Muscle layer of colon (tissue), 2 donors: ENCODE results near the gene ABLIM2.

Experiments used
- H3K27ac ChIP-seq: one replicate; pipeline ENCODE4 v1.7.0; 2013; ENCODE audit warnings: low read depth, mild to moderate bottlenecking, low read length, moderate library complexity
- H3K27me3 ChIP-seq, 2 donors: one replicate each; pipeline ENCODE4 v1.7.0; 2013; ENCODE audit warnings: low read length in 2 of 2, mild to moderate bottlenecking in 2 of 2; ENCODE audit not compliant: insufficient read depth in 2 of 2, control insufficient read depth in 1 of 2
- H3K36me3 ChIP-seq: one replicate; pipeline ENCODE4 v1.7.0; 2013; ENCODE audit warnings: mild to moderate bottlenecking, low read length; ENCODE audit not compliant: insufficient read depth
- H3K4me1 ChIP-seq: one replicate; pipeline ENCODE4 v1.7.0; 2013; ENCODE audit warnings: mild to moderate bottlenecking, low read length; ENCODE audit not compliant: insufficient read depth
- H3K4me3 ChIP-seq, 2 donors: one replicate each; pipeline ENCODE4 v1.7.0; 2013; ENCODE audit warnings: low read length in 2 of 2, low read depth in 1 of 2, mild to moderate bottlenecking in 1 of 2, moderate library complexity in 1 of 2
- H3K9ac ChIP-seq: one replicate; pipeline ENCODE4 v1.7.0; 2013; ENCODE audit warnings: low read length
- H3K9me3 ChIP-seq: one replicate; pipeline ENCODE4 v1.7.0; 2013; ENCODE audit warnings: mild to moderate bottlenecking, low read length
- donor health status: abdominal sarcoma.
- donor health status: Adenocarcinoma of cecum.

Gene ABLIM2

GRCh38 chr4:8131826-8132225, 26.8 kb downstream of the ABLIM2 start:
- Histone ChIP-seq H3K27me3 (no peaks in the 10 kb centered on the region), H3K27ac (no peak overlapping the region), H3K9me3 (no peaks in the 10 kb centered on the region), H3K4me1 (no peaks in the 10 kb centered on the region), H3K9ac (no peak overlapping the region), H3K36me3 (no peaks in the 10 kb centered on the region), H3K4me3 (no peak overlapping the region)

GRCh38 chr4:8131210-8131609, 27.4 kb downstream of the ABLIM2 start:
- no peak overlapping the region for H3K9ac ChIP-seq
- no peak overlapping the region for H3K27ac ChIP-seq
- no peaks in the 10 kb centered on the region for H3K4me1 ChIP-seq
- H3K4me3 ChIP-seq = no peak overlapping the region
- H3K36me3 ChIP-seq = no peaks in the 10 kb centered on the region
- H3K9me3 ChIP-seq = no peaks in the 10 kb centered on the region
- H3K27me3 ChIP-seq = no peaks in the 10 kb centered on the region

GRCh38 chr4:8130346-8131066, 28.1 kb downstream of the ABLIM2 start:
- Histone ChIP-seq H3K9me3 (no peaks in the 10 kb centered on the region), H3K27ac (no peak overlapping the region), H3K4me3 (no peak overlapping the region), H3K4me1 (no peaks in the 10 kb centered on the region), H3K9ac (no peak overlapping the region), H3K27me3 (no peaks in the 10 kb centered on the region), H3K36me3 (no peaks in the 10 kb centered on the region)

GRCh38 chr4:8129785-8130184, 28.8 kb downstream of the ABLIM2 start:
- H3K27me3 ChIP-seq = no peaks in the 10 kb centered on the region
- H3K27ac ChIP-seq = no peak overlapping the region
- H3K36me3 ChIP-seq = no peaks in the 10 kb centered on the region
- no peaks in the 10 kb centered on the region for H3K4me1 ChIP-seq
- no peak overlapping the region for H3K9ac ChIP-seq
- no peaks in the 10 kb centered on the region for H3K9me3 ChIP-seq
- H3K4me3 ChIP-seq = no peak overlapping the region

- H3K9ac ChIP-seq = no peak overlapping the region
- H3K27ac ChIP-seq = no peak overlapping the region
- H3K27me3 ChIP-seq = no peaks in the 10 kb centered on the region
- H3K4me1 ChIP-seq = no peaks in the 10 kb centered on the region
- no peaks in the 10 kb centered on the region for H3K9me3 ChIP-seq
- no peaks in the 10 kb centered on the region for H3K36me3 ChIP-seq
- H3K4me3 ChIP-seq = no peak overlapping the region
Observed at GRCh38 chr4:8129136-8129535, 29.5 kb downstream of the ABLIM2 start.

GRCh38 chr4:8128100-8128856, 30.3 kb downstream of the ABLIM2 start:
- H3K4me3 ChIP-seq = no peak overlapping the region
- no peak overlapping the region for H3K27ac ChIP-seq
- H3K9me3 ChIP-seq = no peaks in the 10 kb centered on the region
- H3K27me3 ChIP-seq = no peaks in the 10 kb centered on the region
- H3K9ac ChIP-seq = no peak overlapping the region
- H3K36me3 ChIP-seq = no peaks in the 10 kb centered on the region
- H3K4me1 ChIP-seq = no peaks in the 10 kb centered on the region

- no peak overlapping the region for H3K27ac ChIP-seq
- H3K4me1 ChIP-seq = no peaks in the 10 kb centered on the region
- H3K27me3 ChIP-seq = no peaks in the 10 kb centered on the region
- H3K9ac ChIP-seq = no peak overlapping the region
- no peaks in the 10 kb centered on the region for H3K9me3 ChIP-seq
- H3K36me3 ChIP-seq = no peaks in the 10 kb centered on the region
- H3K4me3 ChIP-seq = no peak overlapping the region
Observed at GRCh38 chr4:8127051-8127826, 31.4 kb downstream of the ABLIM2 start.

GRCh38 chr4:8126523-8126922, 32.1 kb downstream of the ABLIM2 start:
- H3K27me3 ChIP-seq = no peaks in the 10 kb centered on the region
- no peak overlapping the region for H3K27ac ChIP-seq
- no peak overlapping the region for H3K4me3 ChIP-seq
- no peak overlapping the region for H3K9ac ChIP-seq
- H3K36me3 ChIP-seq = no peaks in the 10 kb centered on the region
- no peaks in the 10 kb centered on the region for H3K4me1 ChIP-seq
- no peaks in the 10 kb centered on the region for H3K9me3 ChIP-seq

- Histone ChIP-seq H3K4me1 (no peaks in the 10 kb centered on the region), H3K27ac (no peak overlapping the region), H3K9me3 (no peaks in the 10 kb centered on the region), H3K4me3 (no peak overlapping the region), H3K36me3 (no peaks in the 10 kb centered on the region), H3K9ac (no peak overlapping the region), H3K27me3 (no peaks in the 10 kb centered on the region)
Observed at GRCh38 chr4:8125526-8126056, 33.0 kb downstream of the ABLIM2 start.

- Histone ChIP-seq H3K4me3 (no peak overlapping the region), H3K9me3 (no peaks in the 10 kb centered on the region), H3K27ac (no peak overlapping the region)
Observed at GRCh38 chr4:8123870-8124269, 34.7 kb downstream of the ABLIM2 start.

GRCh38 chr4:8123389-8123788, 35.2 kb downstream of the ABLIM2 start:
- no peaks in the 10 kb centered on the region for H3K27me3 ChIP-seq
- H3K27ac ChIP-seq = no peak overlapping the region
- H3K9ac ChIP-seq = no peak overlapping the region
- H3K4me3 ChIP-seq = no peak overlapping the region
- no peaks in the 10 kb centered on the region for H3K4me1 ChIP-seq
- no peaks in the 10 kb centered on the region for H3K9me3 ChIP-seq
- H3K36me3 ChIP-seq = no peaks in the 10 kb centered on the region

More at GRCh38 chr4:8123870-8124269, 34.7 kb downstream of the ABLIM2 start:
- Histone ChIP-seq H3K27me3 (no peaks in the 10 kb centered on the region), H3K36me3 (no peaks in the 10 kb centered on the region), H3K9ac (no peak overlapping the region), H3K4me1 (no peaks in the 10 kb centered on the region)
